Measurements from ENCODE around the gene NEK10.

Gene NEK10

DNA sequence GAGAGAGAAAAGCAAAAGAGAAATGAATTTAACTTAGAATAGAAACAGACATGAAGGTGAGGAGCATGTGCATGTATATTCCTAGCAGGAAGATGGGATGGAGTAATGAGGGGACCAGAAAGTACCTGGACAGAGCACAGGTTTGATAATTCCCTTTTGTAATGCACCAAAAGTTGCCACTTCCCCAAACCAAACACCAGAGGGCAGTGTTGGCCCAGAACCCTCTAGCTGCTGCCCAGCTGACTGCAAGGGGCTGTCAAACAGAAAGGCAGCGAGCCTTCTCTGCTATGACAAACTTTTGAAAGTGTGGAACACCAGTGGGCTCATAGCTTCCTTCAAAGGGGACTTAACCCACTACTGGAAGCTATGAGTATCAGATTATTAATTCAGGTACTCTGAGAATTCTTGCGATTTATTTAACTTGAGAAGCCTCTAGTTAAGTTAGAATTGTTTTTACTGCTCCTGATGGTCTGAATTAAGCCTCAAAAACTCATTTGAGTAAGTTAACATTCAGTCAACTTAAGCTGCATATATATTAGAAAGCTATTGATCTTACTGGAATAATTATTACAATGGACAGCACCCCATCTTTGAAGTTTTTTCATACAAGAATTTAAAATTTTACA is 234.9 kb downstream of the NEK10 start:
- no peak overlapping the region for H3K9ac ChIP-seq
- no peaks in the 10 kb centered on the region for H3K4me1 ChIP-seq (ENCODE audit: low read depth, poor library complexity, severe bottlenecking)
- no peaks in the 10 kb centered on the region for H4K20me1 ChIP-seq (ENCODE audit: insufficient read depth)
- no peaks in the 10 kb centered on the region for H3K79me2 ChIP-seq (ENCODE audit: insufficient read depth, low read depth)
- no peaks in the 10 kb centered on the region for H3K36me3 ChIP-seq (ENCODE audit: insufficient read depth)
- TF ChIP-seq, protein P1, sequence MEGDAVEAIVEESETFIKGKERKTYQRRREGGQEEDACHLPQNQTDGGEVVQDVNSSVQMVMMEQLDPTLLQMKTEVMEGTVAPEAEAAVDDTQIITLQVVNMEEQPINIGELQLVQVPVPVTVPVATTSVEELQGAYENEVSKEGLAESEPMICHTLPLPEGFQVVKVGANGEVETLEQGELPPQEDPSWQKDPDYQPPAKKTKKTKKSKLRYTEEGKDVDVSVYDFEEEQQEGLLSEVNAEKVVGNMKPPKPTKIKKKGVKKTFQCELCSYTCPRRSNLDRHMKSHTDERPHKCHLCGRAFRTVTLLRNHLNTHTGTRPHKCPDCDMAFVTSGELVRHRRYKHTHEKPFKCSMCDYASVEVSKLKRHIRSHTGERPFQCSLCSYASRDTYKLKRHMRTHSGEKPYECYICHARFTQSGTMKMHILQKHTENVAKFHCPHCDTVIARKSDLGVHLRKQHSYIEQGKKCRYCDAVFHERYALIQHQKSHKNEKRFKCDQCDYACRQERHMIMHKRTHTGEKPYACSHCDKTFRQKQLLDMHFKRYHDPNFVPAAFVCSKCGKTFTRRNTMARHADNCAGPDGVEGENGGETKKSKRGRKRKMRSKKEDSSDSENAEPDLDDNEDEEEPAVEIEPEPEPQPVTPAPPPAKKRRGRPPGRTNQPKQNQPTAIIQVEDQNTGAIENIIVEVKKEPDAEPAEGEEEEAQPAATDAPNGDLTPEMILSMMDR (conservative IDR thresholded peaks at IDR 0.05; ENCODE audit: low read depth, low read length): peak; percentile 74
- no peak overlapping the region for H3K4me3 ChIP-seq (IDR thresholded peaks at IDR 0.05; ENCODE audit: insufficient read depth, low read depth, low read length)
- H2AFZ ChIP-seq (ENCODE audit: low read depth): no peak overlapping the region
- H3K4me2 ChIP-seq: no peak overlapping the region
- no peaks in the 10 kb centered on the region for H3K27me3 ChIP-seq (ENCODE audit: insufficient read depth, low read depth)
- H3K27ac ChIP-seq: no peak overlapping the region

DNA sequence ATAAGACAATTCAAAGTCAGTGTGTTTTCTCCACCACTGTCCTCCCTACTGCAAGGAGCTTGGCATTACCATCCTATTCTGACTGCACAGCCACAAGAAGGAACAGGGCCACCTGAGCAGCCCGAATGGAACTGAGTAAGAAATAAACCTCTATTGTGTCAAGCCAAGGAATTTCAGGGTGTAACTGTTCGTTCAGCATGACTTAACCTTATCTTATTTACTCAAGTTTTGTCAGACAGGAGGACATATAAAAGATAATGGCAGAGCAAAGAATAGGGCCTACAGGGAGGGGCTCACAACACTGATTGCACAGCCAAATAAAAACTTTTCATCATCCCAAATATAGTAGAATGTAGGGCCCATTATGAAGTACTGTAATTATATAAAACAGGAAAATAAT is 236.1 kb downstream of the NEK10 start:
- no peak overlapping the region for H3K4me2 ChIP-seq
- TF ChIP-seq, protein P1 (conservative IDR thresholded peaks at IDR 0.05; ENCODE audit: low read depth, low read length): no peak
- no peak overlapping the region for H3K9ac ChIP-seq
- H3K79me2 ChIP-seq (ENCODE audit: insufficient read depth, low read depth): no peaks in the 10 kb centered on the region
- no peaks in the 10 kb centered on the region for H4K20me1 ChIP-seq (ENCODE audit: insufficient read depth)
- no peaks in the 10 kb centered on the region for H3K4me1 ChIP-seq (ENCODE audit: low read depth, poor library complexity, severe bottlenecking)
- no peak overlapping the region for H3K27ac ChIP-seq
- H3K4me3 ChIP-seq (IDR thresholded peaks at IDR 0.05; ENCODE audit: insufficient read depth, low read depth, low read length): no peak overlapping the region
- H3K27me3 ChIP-seq (ENCODE audit: insufficient read depth, low read depth): no peaks in the 10 kb centered on the region
- H3K36me3 ChIP-seq (ENCODE audit: insufficient read depth): no peaks in the 10 kb centered on the region
- H2AFZ ChIP-seq (ENCODE audit: low read depth): no peak overlapping the region

DNA sequence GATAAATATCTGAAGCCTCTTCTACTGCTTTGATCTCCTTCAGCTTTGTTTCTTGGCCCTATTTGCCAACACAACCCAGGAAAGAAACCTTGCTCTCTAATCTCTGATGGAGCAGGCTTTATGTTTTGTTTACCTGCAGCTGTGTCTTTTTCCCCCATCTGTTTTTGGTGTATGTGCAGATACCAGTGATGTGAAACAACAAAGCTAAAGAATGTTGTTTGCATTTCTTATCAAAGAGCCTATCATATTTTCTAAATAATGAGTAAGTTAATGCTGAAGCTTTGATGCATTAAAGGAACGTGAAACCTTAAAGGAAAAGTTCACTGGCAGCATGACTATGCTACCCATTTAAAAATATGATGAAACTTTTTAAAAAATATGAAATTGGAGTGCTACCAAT is 238.4 kb downstream of the NEK10 start:
- Histone ChIP-seq H3K27ac (no peak overlapping the region), H2AFZ (ENCODE audit: low read depth) (no peak overlapping the region), H3K27me3 (ENCODE audit: insufficient read depth, low read depth) (no peaks in the 10 kb centered on the region), H3K4me1 (ENCODE audit: low read depth, poor library complexity, severe bottlenecking) (no peaks in the 10 kb centered on the region), H3K4me3 (IDR thresholded peaks at IDR 0.05; ENCODE audit: insufficient read depth, low read depth, low read length) (no peak overlapping the region), H4K20me1 (ENCODE audit: insufficient read depth) (no peaks in the 10 kb centered on the region), H3K9ac (no peak overlapping the region), H3K4me2 (no peak overlapping the region), H3K36me3 (ENCODE audit: insufficient read depth) (no peaks in the 10 kb centered on the region), H3K79me2 (ENCODE audit: insufficient read depth, low read depth) (no peaks in the 10 kb centered on the region)
- TF ChIP-seq, protein P1 (conservative IDR thresholded peaks at IDR 0.05; ENCODE audit: low read depth, low read length): no peak

DNA sequence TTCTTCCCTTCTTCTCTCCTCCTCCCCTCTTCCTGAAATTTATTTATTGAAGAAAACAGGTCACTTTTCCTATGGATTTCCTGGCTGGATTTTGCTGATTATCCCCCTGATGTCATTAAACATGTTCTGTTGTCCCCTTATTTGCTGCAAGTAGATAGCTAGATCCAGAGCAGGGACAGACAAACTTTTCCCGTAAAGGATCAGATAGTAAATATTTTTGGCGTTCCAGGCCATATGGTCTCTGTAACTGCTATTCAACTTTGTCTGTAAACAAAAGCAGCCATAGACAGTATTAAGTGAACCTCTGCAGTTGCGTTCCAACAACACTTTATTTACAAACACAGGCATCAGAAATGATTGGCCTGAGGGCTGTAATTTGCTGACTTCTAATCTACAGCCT is 241.3 kb downstream of the NEK10 start:
- Histone ChIP-seq H3K36me3 (ENCODE audit: insufficient read depth) (no peaks in the 10 kb centered on the region), H2AFZ (ENCODE audit: low read depth) (no peak overlapping the region), H3K4me2 (no peak overlapping the region), H3K27me3 (ENCODE audit: insufficient read depth, low read depth) (no peaks in the 10 kb centered on the region), H4K20me1 (ENCODE audit: insufficient read depth) (no peaks in the 10 kb centered on the region), H3K79me2 (ENCODE audit: insufficient read depth, low read depth) (no peaks in the 10 kb centered on the region), H3K4me3 (IDR thresholded peaks at IDR 0.05; ENCODE audit: insufficient read depth, low read depth, low read length) (no peak overlapping the region), H3K9ac (no peak overlapping the region), H3K4me1 (ENCODE audit: low read depth, poor library complexity, severe bottlenecking) (no peaks in the 10 kb centered on the region), H3K27ac (no peak overlapping the region)
- TF ChIP-seq, protein P1 (conservative IDR thresholded peaks at IDR 0.05; ENCODE audit: low read depth, low read length): no peak
